HG03159 (cell line): ENCODE data around the gene VWA2.

Experiments used
- ATAC-seq: cut with Tn5 transposase; IDR thresholded peaks from one replicate; pipeline ENCODE4 v1.9.1; 2021; ENCODE audit warnings: mild to moderate bottlenecking, moderate library complexity; ENCODE audit not compliant: unreplicated experiment

VWA2 gene

GRCh38 chr10:114246679-114247305 lies 7.7 kb downstream of the VWA2 start:
- ATAC-seq, result no peak

DNA sequence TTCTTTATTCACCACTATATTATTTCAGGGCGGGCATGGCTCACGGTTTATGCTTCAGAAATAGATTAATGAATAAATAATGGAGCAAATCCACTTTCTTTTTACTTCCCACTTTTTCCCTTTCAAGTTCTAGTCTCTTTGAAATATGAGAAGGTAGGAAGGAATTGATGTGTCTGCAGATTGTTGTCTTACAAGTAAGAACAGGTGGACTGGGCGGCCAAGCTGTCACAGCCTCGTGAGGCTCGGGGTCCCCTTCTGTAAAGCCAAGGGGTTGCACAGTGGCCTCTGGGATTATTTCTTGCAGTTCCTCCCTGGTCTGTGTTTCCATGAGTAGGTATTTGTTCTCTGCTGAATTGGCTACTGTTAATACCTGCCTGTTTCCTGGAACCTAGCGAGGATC lies 11.2 kb downstream of the VWA2 start:
- no peak for ATAC-seq

GRCh38 chr10:114250716-114251115 lies 11.7 kb downstream of the VWA2 start:
- no peak for ATAC-seq

GRCh38 chr10:114252092-114252491 lies 13.0 kb downstream of the VWA2 start:
- ATAC-seq, result no peak

DNA sequence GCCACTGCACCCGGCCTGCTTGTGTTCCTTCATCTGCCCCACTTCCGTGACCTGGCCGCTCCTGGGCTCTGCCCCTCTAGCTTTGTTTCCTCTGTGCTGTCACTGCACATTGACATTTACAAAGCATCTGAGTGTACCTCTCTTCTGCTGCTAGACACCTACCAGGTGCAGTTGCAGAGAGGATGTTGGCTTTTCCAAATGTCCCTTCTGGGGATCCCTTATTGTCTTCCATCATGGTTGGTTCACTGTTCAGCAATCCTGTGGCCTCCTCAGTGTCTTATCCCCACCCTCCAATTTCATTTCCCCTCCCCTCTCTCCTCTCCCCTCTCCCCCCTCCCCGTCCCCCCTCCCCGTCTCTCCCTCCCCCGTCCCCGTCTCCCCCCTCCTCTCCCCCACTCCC lies 13.8 kb downstream of the VWA2 start:
- ATAC-seq, result no peak

- no peak for ATAC-seq
Observed at GRCh38 chr10:114255227-114255626, 16.2 kb downstream of the VWA2 start.

DNA sequence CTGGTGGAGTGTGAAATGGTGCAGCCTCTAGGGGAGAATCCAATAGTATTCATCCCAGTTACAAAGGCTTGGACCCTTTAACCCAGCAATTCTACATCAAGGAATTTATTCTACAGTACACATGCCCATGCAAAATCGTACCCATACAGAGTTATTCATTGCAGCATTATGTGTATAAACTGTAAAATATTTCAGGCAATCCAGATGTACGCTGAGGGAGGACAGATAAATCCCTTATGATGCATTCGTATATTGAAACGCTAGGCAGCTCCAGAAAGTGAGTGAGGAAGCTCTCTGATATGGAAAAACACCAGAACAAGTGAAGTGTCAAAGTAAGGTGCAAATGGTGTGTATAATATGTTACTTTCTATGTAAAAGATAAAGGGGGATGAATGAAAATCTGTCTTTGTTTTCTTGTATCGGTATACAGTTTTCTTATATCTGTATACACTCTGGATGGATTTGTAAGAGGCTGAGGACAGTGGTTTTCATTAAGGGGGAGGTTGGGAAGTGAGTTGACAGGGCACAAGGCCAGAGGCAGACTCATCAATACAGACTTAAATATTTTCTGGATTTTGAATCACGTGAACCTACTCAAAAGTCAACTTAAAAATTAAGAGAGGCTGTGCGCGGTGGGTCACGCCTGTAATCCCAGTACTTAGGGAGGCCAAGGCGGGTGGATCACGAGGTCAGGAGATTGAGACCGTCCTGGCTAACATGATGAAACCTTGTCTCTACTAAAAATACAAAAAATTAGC lies 17.1 kb downstream of the VWA2 start:
- ATAC-seq, result no peak

DNA sequence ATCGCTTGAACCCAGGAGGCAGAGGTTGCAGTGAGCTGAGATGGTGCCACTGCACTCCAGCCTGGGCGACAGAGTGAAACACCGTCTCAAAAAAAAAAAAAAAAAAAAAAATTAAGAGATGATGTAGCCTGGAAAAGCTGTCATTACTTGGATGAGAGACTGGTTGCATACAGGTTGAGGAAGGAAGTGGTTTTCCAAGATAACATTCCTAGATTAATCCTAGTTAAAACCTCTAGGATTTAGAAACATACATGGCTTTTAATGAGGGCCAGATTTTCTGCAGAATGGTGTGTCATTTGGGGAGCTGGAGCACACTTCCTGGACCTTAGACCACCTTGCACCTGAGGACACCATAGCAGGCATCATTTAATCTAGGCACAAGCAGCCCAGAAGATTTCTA lies 17.8 kb downstream of the VWA2 start:
- ATAC-seq, result no peak

- ATAC-seq, result no peak
Observed at GRCh38 chr10:114257498-114257897, 18.4 kb downstream of the VWA2 start.

GRCh38 chr10:114258274-114258840 lies 19.3 kb downstream of the VWA2 start:
- no peak for ATAC-seq

GRCh38 chr10:114259824-114260223 lies 20.8 kb downstream of the VWA2 start:
- no peak for ATAC-seq

- ATAC-seq, result no peak
Observed at GRCh38 chr10:114260366-114260765, 21.3 kb downstream of the VWA2 start.

DNA sequence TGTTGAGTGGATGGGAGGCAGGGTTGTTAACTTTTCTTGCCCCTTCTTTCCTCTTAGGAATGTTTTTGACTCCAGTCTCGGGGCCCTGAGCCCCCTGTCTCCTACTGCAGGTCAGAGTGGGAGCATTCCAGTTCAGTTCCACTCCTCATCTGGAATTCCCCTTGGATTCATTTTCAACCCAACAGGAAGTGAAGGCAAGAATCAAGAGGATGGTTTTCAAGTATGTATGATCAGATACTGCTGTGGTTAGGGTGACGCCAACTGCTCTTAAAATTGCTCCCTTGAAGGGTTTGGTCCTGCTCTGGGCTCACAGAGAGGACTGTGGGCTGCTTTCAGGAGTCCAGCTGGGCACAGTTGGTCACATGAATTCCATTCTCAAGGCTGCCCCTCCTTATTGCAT lies 22.0 kb downstream of the VWA2 start:
- no peak for ATAC-seq

DNA sequence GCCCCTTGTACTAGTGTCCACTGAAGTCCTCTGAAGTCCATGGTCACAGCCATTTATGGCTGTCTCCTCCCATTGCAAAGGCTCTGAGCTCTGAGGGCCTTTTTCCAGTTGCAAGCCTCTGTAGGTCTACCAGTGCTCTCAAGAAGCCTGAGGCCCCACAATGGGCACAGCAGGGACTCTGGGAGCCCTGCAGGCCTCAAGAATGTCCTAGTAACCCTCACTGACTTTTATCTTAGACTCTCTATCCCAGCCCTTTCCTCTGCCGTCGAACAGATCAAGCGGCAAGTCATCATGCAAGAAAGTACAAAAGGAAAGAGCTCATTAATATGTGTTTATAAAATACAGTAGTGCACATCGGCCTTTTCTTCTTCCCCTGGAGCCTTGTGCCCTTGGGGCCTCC lies 23.4 kb downstream of the VWA2 start:
- ATAC-seq, result no peak

GRCh38 chr10:114265392-114266053 lies 26.5 kb downstream of the VWA2 start:
- ATAC-seq, result no peak

DNA sequence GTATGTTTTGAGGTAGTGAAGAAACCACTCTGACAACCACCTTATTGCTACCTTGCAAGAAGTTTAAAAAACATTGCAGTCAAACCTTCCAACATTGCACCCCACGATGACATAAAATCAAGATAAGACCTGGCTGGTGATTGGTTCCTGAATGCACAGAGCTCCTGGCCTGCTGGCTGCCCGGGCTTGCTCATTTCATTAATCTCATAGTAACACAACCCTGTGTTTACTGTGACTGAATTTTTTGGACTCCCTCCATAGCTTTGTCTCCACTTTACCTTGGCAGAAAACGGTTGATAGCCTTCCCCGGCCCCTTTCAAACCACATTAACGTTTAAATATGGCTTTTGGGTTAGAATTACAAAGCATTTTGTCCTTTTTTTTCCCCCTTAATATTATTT lies 27.5 kb downstream of the VWA2 start:
- no peak for ATAC-seq

GRCh38 chr10:114271075-114271778 lies 32.2 kb downstream of the VWA2 start:
- no peak for ATAC-seq

DNA sequence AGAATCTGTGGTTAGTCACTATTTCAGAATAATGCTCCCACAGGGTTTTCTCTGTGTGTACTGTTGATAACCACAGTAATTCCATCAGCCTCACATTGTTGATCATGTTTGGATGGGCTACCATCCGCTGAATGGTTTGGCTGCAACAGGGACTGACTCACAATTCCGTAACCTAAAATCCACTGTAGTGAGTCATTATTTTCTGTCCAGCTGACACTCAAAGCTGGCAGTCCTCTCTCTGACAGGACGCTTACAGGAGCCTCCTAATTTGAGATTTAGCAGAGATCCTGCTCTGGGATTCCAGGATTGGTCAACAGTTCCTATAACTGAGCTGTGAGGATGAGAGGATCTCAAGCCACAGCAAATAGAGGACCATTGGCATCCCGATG lies 32.7 kb downstream of the VWA2 start:
- no peak for ATAC-seq

- ATAC-seq, result no peak
Observed at GRCh38 chr10:114272696-114273095, 33.6 kb downstream of the VWA2 start.

DNA sequence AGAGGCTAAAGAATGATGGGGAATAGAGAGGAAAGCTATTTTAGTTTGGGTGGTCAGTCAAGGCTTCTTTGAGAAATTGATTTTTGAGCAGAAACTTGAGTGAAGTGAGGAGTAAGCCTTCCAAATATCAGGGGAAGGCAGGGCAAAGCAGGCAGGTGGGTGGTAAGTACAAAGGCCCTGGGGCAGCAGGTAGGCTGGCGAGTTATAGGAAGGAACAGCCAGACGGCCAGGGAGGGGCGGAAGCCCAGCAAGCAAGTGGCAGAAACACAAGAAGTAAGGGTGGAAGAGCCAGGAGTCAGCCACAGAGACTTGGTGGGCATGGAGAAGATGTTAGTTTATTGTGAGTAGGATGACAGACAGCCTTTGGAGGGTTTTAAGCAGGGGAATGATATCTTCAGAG lies 34.9 kb downstream of the VWA2 start:
- ATAC-seq, result no peak
